ENCODE results near the gene NEUROG2. TPM values are rescaled to one million over a fixed set of nuclear protein-coding genes. Genes with fewer than 3 reads are reported as not detected.

The NEUROG2 gene
- total and polyA plus RNA-seq, 2 of the 8 experiments (the other 6 are each of a cell fraction or from before 2014, with no cell fraction given), result 0.03 TPM; not detected in 1

GRCh38 chr4:112514647-112515197 is 1.3 kb downstream of the NEUROG2 start (continued):
- TF ChIP-seq EZH2 (IDR thresholded peaks at IDR 0.05; ENCODE audit: low read depth, low read length, severe bottlenecking), result peak; percentile 72
- TF ChIP-seq SUZ12 (IDR thresholded peaks at IDR 0.05; ENCODE audit: low read length), result peak; percentile 93
- peak; percentile 45 for TF ChIP-seq RNF2 (IDR thresholded peaks at IDR 0.05; ENCODE audit: borderline replicate concordance, low read depth, low read length, missing control alignments, poor library complexity, severe bottlenecking)
- peak in 2 of 3 experiments; percentile 1 to 43; a peak in 2 of 4 replicates for TF ChIP-seq CTCF (IDR thresholded peaks at IDR 0.05; ENCODE audit: control extremely low read depth in 1 of 3, insufficient read depth in 1 of 3, low read depth in 1 of 3, low read length in 3 of 3)
- TF ChIP-seq CTBP2 (IDR thresholded peaks at IDR 0.05; ENCODE audit: borderline replicate concordance, insufficient read depth, insufficient read length, low read length), result no peak
- TF ChIP-seq TCF12 (IDR thresholded peaks at IDR 0.05; ENCODE audit: low read depth, low read length), result no peak
- peak; percentile 80; the same call in 1 of the 2 replicates for TF ChIP-seq EGR1 (IDR thresholded peaks at IDR 0.05; ENCODE audit: borderline replicate concordance, low read depth, low read length)
- TF ChIP-seq SAP30 (IDR thresholded peaks at IDR 0.05; ENCODE audit: insufficient read depth, insufficient replicate concordance, low read length), result no peak
- peak; percentile 34 for TF ChIP-seq ASH2L (IDR thresholded peaks at IDR 0.05; ENCODE audit: low read length)

Measured in H1 (cell line).